Activated T-helper 1 cell treated with anti-CD3 and anti-CD28 coated beads, Interleukin-12 subunit alpha, Interleukin-12 subunit beta, Interleukin-2, Interleukin-4 antibody, amounts not matched to agents 30 ng/mL and 10 ng/mL and 1 ng/mL, durations not matched to agents 14 hours and 24 hours and 36 hours (primary cell): ENCODE data around the gene BCL2L12. TPM values are rescaled to one million over a fixed set of nuclear protein-coding genes. Genes with fewer than 3 reads are reported as not detected.
"Not testable (repeated sequence)": the region's sequence is repeated elsewhere in the genome, so short reads cannot be mapped to it uniquely, and the experiment has no call there.

Experiments
- DNase-seq: peaks from one replicate; pipeline ENCODE4 v3.0.0; 2021; ENCODE audit warnings: low spot score
- H3K27ac Mint-ChIP-seq: one replicate; pipeline ENCODE4 v1.8.0; 2021; ENCODE audit warnings: mild to moderate bottlenecking, mixed read lengths
- H3K27me3 Mint-ChIP-seq: one replicate; pipeline ENCODE4 v1.8.0; 2022; ENCODE audit warnings: mild to moderate bottlenecking, moderate library complexity, mixed read lengths; ENCODE audit not compliant: insufficient read depth
- H3K36me3 Mint-ChIP-seq: one replicate; pipeline ENCODE4 v1.8.0; 2021; ENCODE audit warnings: low read depth, mixed read lengths
- H3K4me1 Mint-ChIP-seq: one replicate; pipeline ENCODE4 v1.8.0; 2021; ENCODE audit warnings: low read depth, mixed read lengths
- H3K4me3 Mint-ChIP-seq: one replicate; pipeline ENCODE4 v1.8.0; 2021; ENCODE audit warnings: mild to moderate bottlenecking, moderate library complexity, mixed read lengths
- H3K9me3 Mint-ChIP-seq: one replicate; pipeline ENCODE4 v1.8.0; 2021; ENCODE audit warnings: mixed read lengths
- intact Hi-C: fragments of 100-400 bp; cut with micrococcal nuclease; formaldehyde crosslinking; loops from one replicate; pipeline ENCODE4 v1.15.1; 2024
- total RNA-seq: library from RNA; stranded (reverse); gene quantifications from 2 replicates; pipeline ENCODE4 v1.2.3, GENCODE V29; 2022

Gene BCL2L12, protein sequence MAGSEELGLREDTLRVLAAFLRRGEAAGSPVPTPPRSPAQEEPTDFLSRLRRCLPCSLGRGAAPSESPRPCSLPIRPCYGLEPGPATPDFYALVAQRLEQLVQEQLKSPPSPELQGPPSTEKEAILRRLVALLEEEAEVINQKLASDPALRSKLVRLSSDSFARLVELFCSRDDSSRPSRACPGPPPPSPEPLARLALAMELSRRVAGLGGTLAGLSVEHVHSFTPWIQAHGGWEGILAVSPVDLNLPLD
- total RNA-seq: 72.2 and 73.7 TPM in 2 replicates

DNA sequence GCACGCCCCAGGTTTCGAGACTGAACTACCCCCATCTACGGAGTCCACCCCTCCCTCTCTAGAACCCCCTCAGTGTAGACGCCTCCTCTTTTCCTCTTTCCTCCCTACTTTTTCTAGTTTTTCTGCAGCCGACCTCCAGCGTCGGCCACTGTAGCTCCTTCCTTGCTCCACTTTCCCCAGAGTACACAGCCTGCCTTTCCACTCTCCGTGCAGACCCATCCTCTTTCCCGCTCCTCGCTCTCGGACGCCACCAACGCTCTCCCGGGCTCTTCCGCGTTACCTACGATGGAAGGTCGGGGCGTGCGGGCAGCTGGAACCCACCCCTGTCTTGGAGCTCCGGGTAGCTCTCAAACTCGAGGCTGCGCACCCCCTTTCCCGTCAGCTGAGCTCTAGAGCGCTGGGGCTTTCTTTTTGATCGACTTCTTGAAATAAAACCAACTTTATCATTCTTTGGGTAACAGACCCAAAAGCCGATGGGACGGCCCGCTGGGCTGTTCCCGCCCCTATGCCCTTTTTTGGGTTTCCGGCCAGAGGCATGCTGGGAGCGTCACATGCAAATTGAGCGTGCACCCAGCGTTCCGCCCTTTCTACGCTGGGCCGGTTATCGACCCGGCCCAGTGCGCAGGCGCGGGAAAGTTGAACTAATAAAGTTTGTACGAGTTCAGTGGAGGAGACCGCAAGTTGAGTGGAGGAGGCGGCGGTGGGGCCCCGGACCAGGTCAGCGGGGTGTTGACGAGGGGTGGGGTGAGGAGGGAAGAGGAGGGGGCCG lies at the start of gene BCL2L12, which contains the start of gene IRF3:
Gene BCL2L12, plus strand, starts transcription at position 583 of the 769 bp plus-strand sequence. CDS start 760 bp downstream, outside the sequence.
Gene IRF3, minus strand, starts transcription at position 507 of the 769 bp plus-strand sequence. CDS start 1,019 bp downstream, outside the sequence.
- Mint-ChIP-seq H3K9me3 (no peaks in the 10 kb centered on the region), H3K4me3 (peak within 1 kb of the TSS; percentile 98), H3K36me3 (peaks cover 23% of the 10 kb centered on the region), H3K27ac (peak within 1 kb of the TSS; percentile 93), H3K4me1 (peaks cover 32% of the 10 kb centered on the region), H3K27me3 (no peaks in the 10 kb centered on the region)
- intact Hi-C loops: loop anchor here (1.0 kb wide), 3 partner anchors 11 to 72 kb away; partner anchors contain the start of gene SCAF1
- DNase-seq: peak; percentile 98

DNA sequence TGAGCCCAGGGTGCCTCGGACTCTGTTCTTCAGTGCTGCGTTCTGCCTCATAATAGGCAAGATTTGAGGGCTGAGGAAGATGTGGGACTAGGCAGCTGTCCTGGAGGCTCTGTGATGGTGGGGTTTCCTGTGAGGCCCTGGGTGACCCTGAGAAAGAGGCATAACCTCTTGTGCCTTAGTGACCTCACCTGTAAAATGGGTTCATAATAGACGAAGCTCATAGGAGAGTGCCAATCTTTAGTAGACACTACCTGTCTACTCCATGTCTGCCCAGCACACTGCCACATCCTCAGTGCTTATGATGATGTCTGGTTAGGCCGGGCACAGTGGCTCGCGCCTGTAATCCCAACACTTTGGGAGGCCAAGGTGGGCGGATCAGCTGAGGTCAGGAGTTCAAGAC lies 49.2 kb upstream of the BCL2L12 start:
- intact Hi-C loops: no loop called here
- H3K9me3 Mint-ChIP-seq: no peaks in the 10 kb centered on the region
- no peaks in the 10 kb centered on the region for H3K27me3 Mint-ChIP-seq
- DNase-seq: no peak
- H3K27ac Mint-ChIP-seq: no peak overlapping the region
- H3K36me3 Mint-ChIP-seq: peaks cover 40% of the 10 kb centered on the region
- H3K4me1 Mint-ChIP-seq: peaks cover 6% of the 10 kb centered on the region
- H3K4me3 Mint-ChIP-seq: no peak overlapping the region

DNA sequence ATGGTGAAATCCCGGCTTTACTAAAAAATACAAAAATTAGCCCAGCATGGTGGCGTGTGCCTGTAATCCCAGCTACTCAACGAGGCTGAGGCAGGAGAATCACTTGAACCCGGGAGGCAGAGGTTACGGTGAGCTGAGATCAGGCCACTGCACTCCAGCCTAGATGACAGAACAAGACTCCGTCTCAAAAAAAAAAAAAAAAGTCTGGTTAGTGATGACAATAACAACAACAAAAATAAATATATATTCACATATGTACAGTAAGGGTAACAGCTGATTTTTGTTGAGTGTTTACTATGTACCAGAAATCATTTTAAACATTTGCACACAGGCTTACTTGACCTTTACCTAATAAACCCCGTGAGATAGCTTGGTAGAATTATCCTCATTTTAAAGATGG lies 48.8 kb upstream of the BCL2L12 start:
- H3K36me3 Mint-ChIP-seq: peaks cover 40% of the 10 kb centered on the region
- H3K4me3 Mint-ChIP-seq: no peak overlapping the region
- peaks cover 6% of the 10 kb centered on the region for H3K4me1 Mint-ChIP-seq
- H3K27me3 Mint-ChIP-seq: no peaks in the 10 kb centered on the region
- no peaks in the 10 kb centered on the region for H3K9me3 Mint-ChIP-seq
- DNase-seq: no peak
- intact Hi-C loops: no loop called here
- H3K27ac Mint-ChIP-seq: no peak overlapping the region

DNA sequence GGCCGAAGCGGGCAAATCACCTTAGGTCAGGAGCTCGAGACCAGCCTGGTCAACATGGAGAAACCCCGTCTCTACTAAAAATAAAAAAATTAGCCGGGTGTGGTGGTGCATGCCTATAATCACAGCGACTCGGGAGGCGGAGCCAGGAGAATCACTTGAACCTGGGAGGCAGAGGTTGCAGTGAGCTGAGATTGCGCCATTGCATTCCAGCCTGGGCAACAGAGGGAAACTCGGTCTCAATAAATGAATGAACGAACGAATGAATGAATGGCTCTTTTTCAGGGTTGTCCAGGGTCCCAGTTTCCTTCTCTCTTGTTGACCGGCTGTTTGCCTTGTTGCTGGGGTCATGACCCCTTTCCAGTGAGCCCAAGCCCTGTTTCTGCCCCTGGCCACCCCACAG lies 47.9 kb upstream of the BCL2L12 start:
- H3K27ac Mint-ChIP-seq, H3K9me3 Mint-ChIP-seq, H3K4me1 Mint-ChIP-seq, H3K4me3 Mint-ChIP-seq, H3K27me3 Mint-ChIP-seq, DNase-seq, intact Hi-C loops: not testable (repeated sequence)
- H3K36me3 Mint-ChIP-seq: peaks cover 37% of the 10 kb centered on the region

DNA sequence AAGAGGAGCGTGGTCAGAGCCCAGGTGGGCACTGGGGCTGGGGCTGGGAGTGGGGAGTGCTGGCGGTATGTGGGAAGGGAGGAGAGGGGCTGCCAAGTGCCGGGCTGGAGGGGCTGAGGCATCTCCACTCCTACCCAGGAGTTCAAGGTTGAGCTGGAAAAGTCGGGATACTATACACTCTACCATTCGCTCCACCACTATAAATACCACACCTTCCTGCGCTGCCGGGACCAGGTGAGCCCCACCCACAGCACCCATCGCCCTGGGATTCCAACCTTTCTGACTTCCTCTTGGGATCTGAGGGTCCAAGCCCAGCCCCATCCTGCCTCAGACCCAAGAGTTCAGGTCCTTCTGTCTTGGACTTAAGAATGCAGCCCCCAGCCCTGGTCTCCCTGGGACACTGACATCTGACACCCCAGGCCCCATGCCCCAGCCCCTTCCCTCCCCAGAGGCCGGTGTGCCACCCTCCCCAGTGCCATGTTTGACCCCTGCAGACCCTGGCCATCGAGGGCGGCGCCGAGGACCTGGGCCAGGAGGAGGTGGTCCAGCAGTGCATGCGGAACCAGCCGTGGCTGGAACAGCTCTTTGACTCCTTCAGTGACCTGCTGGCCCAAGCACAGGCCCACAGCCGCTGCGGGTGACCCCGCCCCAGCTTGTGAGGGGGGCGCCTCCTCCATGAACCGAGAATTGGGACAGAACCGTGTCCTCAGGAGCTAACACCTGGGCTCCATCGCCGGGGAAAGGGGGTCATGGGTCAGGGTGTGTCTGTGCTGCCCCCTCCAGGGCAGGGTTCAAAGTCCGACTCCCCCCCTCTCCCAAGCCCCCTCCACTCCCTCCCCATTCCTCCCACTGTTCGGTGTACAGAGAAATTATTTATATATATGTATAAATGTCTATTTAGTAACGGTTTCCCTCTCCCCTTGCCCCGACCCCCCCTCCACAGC lies 40.5 kb upstream of the BCL2L12 start:
- DNase-seq: no peak
- H3K4me3 Mint-ChIP-seq: no peak overlapping the region
- H3K27me3 Mint-ChIP-seq: no peaks in the 10 kb centered on the region
- intact Hi-C loops: no loop called here
- no peaks in the 10 kb centered on the region for H3K4me1 Mint-ChIP-seq
- peaks cover 17% of the 10 kb centered on the region for H3K36me3 Mint-ChIP-seq
- no peaks in the 10 kb centered on the region for H3K9me3 Mint-ChIP-seq
- no peak overlapping the region for H3K27ac Mint-ChIP-seq

DNA sequence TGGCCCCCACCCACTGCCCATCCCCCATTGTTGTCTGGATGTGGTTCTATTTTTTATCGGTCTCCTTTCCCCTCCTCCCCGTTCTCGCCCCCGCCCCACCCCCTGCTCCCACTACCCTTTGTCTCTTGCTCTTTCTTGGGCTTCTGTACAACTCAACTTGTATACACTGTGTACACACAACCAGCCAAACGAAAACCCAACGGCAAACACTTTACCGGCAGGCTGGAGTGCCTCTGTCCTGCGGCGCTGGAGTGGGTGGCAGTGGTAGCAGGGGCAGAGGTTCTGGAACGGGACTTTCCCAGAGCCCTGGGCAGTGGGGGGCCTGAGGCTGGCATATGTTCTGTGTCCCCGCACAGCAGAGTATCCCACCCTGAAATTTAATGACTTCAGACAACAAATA lies 39.5 kb upstream of the BCL2L12 start:
- Mint-ChIP-seq H3K27me3 (no peaks in the 10 kb centered on the region), H3K4me3 (no peak overlapping the region), H3K9me3 (no peaks in the 10 kb centered on the region), H3K36me3 (peaks cover 17% of the 10 kb centered on the region), H3K4me1 (no peaks in the 10 kb centered on the region), H3K27ac (no peak overlapping the region)
- DNase-seq: no peak
- intact Hi-C loops: no loop called here

DNA sequence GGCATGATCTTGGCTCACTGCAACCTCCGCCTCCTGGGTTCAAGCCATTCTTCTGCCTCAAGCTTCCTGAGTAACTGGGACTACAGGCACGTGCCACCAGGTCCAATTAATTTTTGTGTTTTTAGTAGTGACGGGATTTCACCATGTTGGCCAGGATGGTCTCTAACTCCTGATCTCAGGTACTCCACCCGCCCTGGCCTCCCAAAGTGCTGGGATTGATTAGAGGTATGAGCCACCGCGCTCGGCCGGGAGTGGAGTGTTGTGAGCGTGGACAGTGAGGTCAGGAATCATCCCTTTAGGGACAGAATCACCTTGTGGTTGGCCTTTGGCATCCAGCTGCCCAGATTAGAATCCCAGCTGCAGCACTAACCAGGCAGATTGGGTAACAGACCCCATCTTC lies 36.1 kb upstream of the BCL2L12 start:
- peaks cover 10% of the 10 kb centered on the region for H3K36me3 Mint-ChIP-seq
- H3K4me1 Mint-ChIP-seq: no peaks in the 10 kb centered on the region
- no peaks in the 10 kb centered on the region for H3K9me3 Mint-ChIP-seq
- no peak overlapping the region for H3K27ac Mint-ChIP-seq
- H3K4me3 Mint-ChIP-seq: no peak overlapping the region
- DNase-seq: no peak
- intact Hi-C loops: no loop called here
- H3K27me3 Mint-ChIP-seq: no peaks in the 10 kb centered on the region

DNA sequence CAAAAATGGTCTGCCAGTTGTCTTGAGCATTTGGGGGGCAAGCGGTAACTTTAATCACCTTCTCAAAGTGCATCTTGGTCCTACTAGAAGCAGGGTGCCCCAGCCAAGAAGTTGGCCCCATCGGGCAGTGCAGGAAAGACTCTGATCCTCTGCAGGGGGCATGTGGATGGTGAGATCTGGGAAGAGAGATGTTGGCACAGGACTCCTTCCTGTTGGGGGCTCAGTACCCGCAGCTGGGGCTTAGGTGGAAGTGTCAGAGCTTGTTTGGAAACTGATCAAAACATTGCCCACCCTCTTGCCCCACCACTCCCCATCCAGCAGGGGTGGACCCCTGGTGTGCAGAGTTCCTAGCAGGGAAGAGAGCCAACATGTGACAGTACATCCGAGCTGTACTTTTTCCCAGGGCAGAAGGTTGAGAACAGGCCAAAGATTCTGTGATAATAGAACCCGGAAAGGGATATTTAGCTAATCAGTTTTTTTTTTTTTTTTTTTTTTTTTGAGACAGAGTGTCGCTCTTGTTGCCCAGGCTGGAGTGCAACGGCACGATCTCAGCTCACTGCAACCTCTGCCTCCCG lies 34.6 kb upstream of the BCL2L12 start:
- Mint-ChIP-seq H3K27me3 (no peaks in the 10 kb centered on the region), H3K4me1 (no peaks in the 10 kb centered on the region), H3K4me3 (no peak overlapping the region), H3K9me3 (no peaks in the 10 kb centered on the region), H3K27ac (no peak overlapping the region), H3K36me3 (peaks cover 10% of the 10 kb centered on the region)
- intact Hi-C loops: no loop called here
- DNase-seq: no peak

DNA sequence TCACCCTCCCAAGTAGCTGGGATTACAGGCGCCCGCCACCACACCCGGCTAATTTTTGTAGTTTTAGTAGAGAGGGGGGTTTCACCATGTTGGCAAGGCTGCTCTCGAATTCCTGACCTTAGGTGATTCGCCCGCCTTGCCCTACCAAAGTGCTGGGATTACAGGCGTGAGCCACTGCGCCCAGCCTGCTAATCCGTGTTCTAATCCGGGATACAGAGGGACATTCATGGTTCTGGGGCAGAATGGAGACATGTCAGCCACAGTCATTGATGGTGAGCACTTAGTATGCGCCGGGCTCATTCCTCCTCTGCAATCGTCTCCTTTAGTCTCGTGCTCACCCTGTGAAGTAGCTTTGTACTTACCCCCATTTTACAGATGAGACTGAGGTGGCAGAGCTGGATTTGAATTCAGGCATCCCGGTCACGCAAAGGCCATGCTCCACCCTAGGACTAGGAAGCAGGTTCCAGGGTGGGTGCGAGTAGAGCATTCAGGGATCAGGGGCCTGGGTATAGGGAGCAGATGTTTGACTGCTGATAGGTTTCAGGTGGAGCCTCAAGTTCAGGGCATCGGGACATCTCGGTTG lies 34.0 kb upstream of the BCL2L12 start:
- Mint-ChIP-seq H3K9me3 (no peaks in the 10 kb centered on the region), H3K27me3 (no peaks in the 10 kb centered on the region), H3K27ac (no peak overlapping the region), H3K4me3 (no peak overlapping the region), H3K4me1 (no peaks in the 10 kb centered on the region), H3K36me3 (peaks cover 9% of the 10 kb centered on the region)
- no peak for DNase-seq
- intact Hi-C loops: no loop called here

DNA sequence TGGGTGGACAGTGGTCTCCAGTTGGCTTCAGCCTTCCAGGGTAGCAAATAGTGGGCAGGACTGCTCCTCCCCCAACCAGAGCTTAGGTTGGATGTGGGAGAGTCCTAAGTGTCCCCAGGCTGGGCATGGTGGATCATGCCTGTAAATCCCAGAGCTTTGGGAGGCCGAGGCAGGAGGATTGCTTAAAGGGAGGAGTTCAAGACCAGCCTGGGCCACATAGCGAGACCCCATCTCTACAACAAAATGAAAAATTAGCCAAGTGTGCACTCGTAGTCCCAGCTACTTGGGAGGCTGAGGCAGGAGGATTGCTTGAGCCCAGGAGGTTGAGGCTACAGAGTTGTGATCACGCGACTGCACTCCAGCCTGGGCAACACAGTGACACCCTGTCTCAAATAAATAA lies 33.2 kb upstream of the BCL2L12 start:
- H3K4me1 Mint-ChIP-seq: peaks cover 1% of the 10 kb centered on the region
- H3K9me3 Mint-ChIP-seq: no peaks in the 10 kb centered on the region
- intact Hi-C loops: no loop called here
- DNase-seq: no peak
- peaks cover 4% of the 10 kb centered on the region for H3K36me3 Mint-ChIP-seq
- no peak overlapping the region for H3K4me3 Mint-ChIP-seq
- H3K27ac Mint-ChIP-seq: no peak overlapping the region
- H3K27me3 Mint-ChIP-seq: no peaks in the 10 kb centered on the region

DNA sequence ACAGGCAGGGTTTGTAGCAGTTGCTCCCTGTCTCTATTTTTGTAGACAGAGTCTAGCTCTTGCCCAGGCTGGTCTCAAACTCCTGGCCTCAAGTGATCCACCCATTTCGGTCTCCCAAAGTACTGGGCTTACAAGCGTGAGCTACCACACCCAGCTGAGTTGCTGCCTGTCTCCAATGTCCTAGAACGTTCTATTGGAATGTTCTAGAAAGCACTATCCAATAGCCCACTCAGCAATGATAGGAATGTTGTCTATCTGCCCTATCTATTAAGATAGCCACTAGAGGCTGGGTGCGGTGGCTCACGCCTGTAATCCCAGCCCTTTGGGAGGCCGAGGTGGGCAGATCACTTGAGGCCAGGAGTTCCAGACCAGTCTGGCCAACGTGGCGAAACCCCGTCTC lies 32.5 kb upstream of the BCL2L12 start:
- H3K36me3 Mint-ChIP-seq, H3K27ac Mint-ChIP-seq, H3K27me3 Mint-ChIP-seq, H3K4me3 Mint-ChIP-seq, intact Hi-C loops, H3K9me3 Mint-ChIP-seq, DNase-seq, H3K4me1 Mint-ChIP-seq: not testable (repeated sequence)

DNA sequence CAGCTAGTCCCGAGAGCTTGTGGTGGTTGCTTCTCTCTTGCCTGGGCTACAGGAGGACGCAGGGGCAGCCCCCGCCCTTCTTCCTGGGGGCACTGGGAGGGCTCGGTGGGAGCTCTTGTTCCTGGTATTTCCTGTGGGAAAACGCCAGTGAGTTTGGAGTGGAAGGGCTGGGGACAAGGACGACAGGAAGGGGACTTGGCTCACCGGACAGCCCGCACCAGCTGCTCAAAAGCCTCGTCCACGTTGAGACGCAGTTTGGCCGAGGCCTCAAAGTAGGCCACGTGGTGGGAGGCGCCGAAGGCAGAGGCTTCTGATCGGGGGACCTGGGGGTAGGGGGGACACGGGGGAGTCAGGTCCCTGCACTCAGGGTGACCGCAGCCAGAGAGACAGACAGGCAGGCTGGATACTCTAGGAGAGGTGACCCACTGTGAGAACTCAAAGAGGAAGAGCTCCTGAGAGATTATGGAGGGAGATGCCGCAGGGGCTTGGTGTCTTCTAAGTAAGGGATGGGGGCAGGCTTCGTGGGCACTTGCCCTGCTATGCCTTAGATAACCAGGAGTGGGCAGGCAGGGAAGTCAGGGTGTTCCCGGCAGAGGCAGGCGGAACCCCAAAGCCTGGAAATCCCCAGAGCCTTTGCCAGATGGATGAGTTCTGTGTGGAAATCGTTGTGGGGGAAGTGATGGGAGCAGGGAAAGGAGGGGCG lies 30.1 kb upstream of the BCL2L12 start:
- Mint-ChIP-seq H3K27me3 (no peaks in the 10 kb centered on the region), H3K4me3 (no peak overlapping the region), H3K9me3 (no peaks in the 10 kb centered on the region), H3K4me1 (peaks cover 25% of the 10 kb centered on the region), H3K27ac (no peak overlapping the region), H3K36me3 (no peaks in the 10 kb centered on the region)
- intact Hi-C loops: no loop called here
- DNase-seq: no peak
